CD4-positive, alpha-beta T cell (primary cell): ENCODE data around the gene COL18A1. TPM values are rescaled to one million over a fixed set of nuclear protein-coding genes. Genes with fewer than 3 reads are reported as not detected.
"Not testable (repeated sequence)": the region's sequence is repeated elsewhere in the genome, so short reads cannot be mapped to it uniquely, and the experiment has no call there.

Experiments
- ATAC-seq: fragments of 200-7000 bp; cut with Tn5 transposase; one replicate; pipeline ENCODE4 v1.10.0; 2022; ENCODE audit warnings: mild to moderate bottlenecking; ENCODE audit not compliant: poor library complexity
- CTCF ChIA-PET: fragments of 350-600 bp; sonication (Branson Sonifier 250); formaldehyde crosslinking; loops from one replicate; lab custom pipeline; 2021; ENCODE audit warnings: antibody characterized with exemption, inconsistent platforms; lab: Charles Lee
- POLR2A ChIA-PET: fragments of 350-600 bp; sonication (Branson Sonifier 250); formaldehyde crosslinking; loops from one replicate; lab custom pipeline; 2021; ENCODE audit warnings: antibody characterized with exemption, inconsistent platforms; lab: Charles Lee
- DNase-seq, 14 experiments: peaks; one replicate each; pipeline ENCODE4 v3.0.0-alpha.2; 2013 to 2020; ENCODE audit warnings: mixed read lengths in 2 of 14
- H3K27ac ChIP-seq, 2 donors: one replicate each; pipeline versions ENCODE4 v1.5.1 to v1.7.0; 2013; ENCODE audit warnings: low read length in 2 of 2, low read depth in 1 of 2, mild to moderate bottlenecking in 1 of 2
- H3K27me3 ChIP-seq, 2 experiments: 1 replicate in 1 of 2; 2 replicates in 1 of 2; pipeline versions ENCODE4 v1.6.1 to v1.7.0; 2013; ENCODE audit warnings: low read length in 2 of 2, control low read depth in 1 of 2, mild to moderate bottlenecking in 1 of 2, moderate library complexity in 1 of 2; ENCODE audit not compliant: insufficient read depth in 2 of 2, control insufficient read depth in 1 of 2
- H3K36me3 ChIP-seq: one replicate; pipeline ENCODE4 v1.6.1; 2013; ENCODE audit warnings: low read length, control low read depth; ENCODE audit not compliant: insufficient read depth
- H3K4me1 ChIP-seq: one replicate; pipeline ENCODE4 v1.6.1; 2013; ENCODE audit warnings: low read length, control low read depth; ENCODE audit not compliant: insufficient read depth
- H3K4me3 ChIP-seq: one replicate; pipeline ENCODE4 v1.5.1; 2013; ENCODE audit warnings: mild to moderate bottlenecking, low read length, moderate library complexity
- H3K9me3 ChIP-seq, 2 experiments: 1 replicate in 1 of 2; 2 replicates in 1 of 2; pipeline versions ENCODE4 v1.6.1 to v1.7.0; 2013; ENCODE audit warnings: low read length in 2 of 2, mild to moderate bottlenecking in 2 of 2, control low read depth in 1 of 2, moderate library complexity in 1 of 2; ENCODE audit not compliant: control insufficient read depth in 1 of 2, insufficient read depth in 1 of 2
- H3K27ac Mint-ChIP-seq: one replicate; pipeline ENCODE4 v1.8.0; 2020; ENCODE audit warnings: mixed read lengths
- H3K27me3 Mint-ChIP-seq: one replicate; pipeline ENCODE4 v1.8.0; 2021; ENCODE audit warnings: mixed read lengths
- H3K36me3 Mint-ChIP-seq: one replicate; pipeline ENCODE4 v1.8.0; 2021; ENCODE audit warnings: low read depth, mixed read lengths
- H3K4me1 Mint-ChIP-seq: one replicate; pipeline ENCODE4 v1.8.0; 2021; ENCODE audit warnings: low read depth, mixed read lengths
- H3K4me3 Mint-ChIP-seq: one replicate; pipeline ENCODE4 v1.8.0; 2020; ENCODE audit warnings: mild to moderate bottlenecking, mixed read lengths
- H3K9me3 Mint-ChIP-seq: one replicate; pipeline ENCODE4 v1.8.0; 2020; ENCODE audit warnings: mixed read lengths
- CTCF ChIP-seq: fragments of 200-600 bp; IDR thresholded peaks from one replicate; pipeline ENCODE4 v1.8.0; 2022; ENCODE audit warnings: antibody characterized with exemption, mild to moderate bottlenecking
- intact Hi-C, 2 experiments: fragments of 100-400 bp; cut with DNase I in 1 of 2; cut with micrococcal nuclease in 1 of 2; formaldehyde crosslinking; loops; one replicate each; pipeline versions ENCODE4 v1.15.1 to v1.9.0; 2023 to 2025; cut with DNase I, micrococcal nuclease
- total RNA-seq, 174 experiments: library from RNA in 2 of 174; stranded (reverse) in 2 of 174; gene quantifications; one replicate each; pipeline ENCODE4 v1.2.3 and lab custom pipeline; 2021 to 2026

The COL18A1 gene
- total RNA-seq, 2 experiments from 2014 or later: 15.2 to 16.0 TPM

GRCh38 chr21:45367402-45368351 lies 37.3 kb upstream of the COL18A1 start:
- no peak for TF ChIP-seq CTCF

GRCh38 chr21:45369018-45369417 lies 35.9 kb upstream of the COL18A1 start:
- POLR2A ChIA-PET, H3K27ac ChIP-seq, H3K27me3 Mint-ChIP-seq, H3K9me3 ChIP-seq, H3K4me1 ChIP-seq, H3K4me3 Mint-ChIP-seq, H3K27ac Mint-ChIP-seq, CTCF ChIA-PET, H3K9me3 Mint-ChIP-seq, H3K4me3 ChIP-seq, H3K27me3 ChIP-seq, H3K36me3 Mint-ChIP-seq, ATAC-seq, H3K36me3 ChIP-seq, DNase-seq, intact Hi-C loops: not testable (repeated sequence)
- peaks cover 12% of the 10 kb centered on the region for H3K4me1 Mint-ChIP-seq

More at GRCh38 chr21:45367402-45368351, 37.3 kb upstream of the COL18A1 start:
- H3K36me3 Mint-ChIP-seq: no peaks in the 10 kb centered on the region
- peaks cover 6% of the 10 kb centered on the region for H3K27me3 Mint-ChIP-seq
- no peak overlapping the region for H3K4me3 ChIP-seq
- ATAC-seq (no peak), DNase-seq (no peak)
- H3K9me3 Mint-ChIP-seq: no peaks in the 10 kb centered on the region
- POLR2A ChIA-PET: no interaction called here
- no peak overlapping the region for H3K27ac ChIP-seq
- H3K4me1 Mint-ChIP-seq: peaks cover 14% of the 10 kb centered on the region
- peaks cover 7% of the 10 kb centered on the region for H3K4me1 ChIP-seq
- no peaks in the 10 kb centered on the region for H3K9me3 ChIP-seq
- no peak overlapping the region for H3K27ac Mint-ChIP-seq
- H3K36me3 ChIP-seq: no peaks in the 10 kb centered on the region
- no peak overlapping the region for H3K4me3 Mint-ChIP-seq
- CTCF ChIA-PET: no interaction called here
- intact Hi-C loops: no loop called here
- H3K27me3 ChIP-seq: peaks cover 0 to under 1% of the 10 kb centered on the region in 2 experiments

- Histone ChIP-seq H3K27me3 (peaks cover 0 to 4% of the 10 kb centered on the region in 2 experiments), H3K4me1 (peaks cover 3% of the 10 kb centered on the region), H3K36me3 (no peaks in the 10 kb centered on the region), H3K4me3 (no peak overlapping the region), H3K9me3 (no peaks in the 10 kb centered on the region), H3K27ac (no peak overlapping the region)
- TF ChIP-seq CTCF: no peak
- intact Hi-C loops: no loop called here
- CTCF ChIA-PET: no interaction called here
- no peak overlapping the region for H3K27ac Mint-ChIP-seq
- H3K4me1 Mint-ChIP-seq: peaks cover 10% of the 10 kb centered on the region
- H3K36me3 Mint-ChIP-seq: no peaks in the 10 kb centered on the region
- H3K27me3 Mint-ChIP-seq: peaks cover 6% of the 10 kb centered on the region
- POLR2A ChIA-PET: no interaction called here
- no peak overlapping the region for H3K4me3 Mint-ChIP-seq
- no peaks in the 10 kb centered on the region for H3K9me3 Mint-ChIP-seq
- DNase-seq (no peak), ATAC-seq (no peak)
Observed at GRCh38 chr21:45370575-45370974, 34.4 kb upstream of the COL18A1 start.
